Measurements from ENCODE around the gene ENAH.

DNA sequence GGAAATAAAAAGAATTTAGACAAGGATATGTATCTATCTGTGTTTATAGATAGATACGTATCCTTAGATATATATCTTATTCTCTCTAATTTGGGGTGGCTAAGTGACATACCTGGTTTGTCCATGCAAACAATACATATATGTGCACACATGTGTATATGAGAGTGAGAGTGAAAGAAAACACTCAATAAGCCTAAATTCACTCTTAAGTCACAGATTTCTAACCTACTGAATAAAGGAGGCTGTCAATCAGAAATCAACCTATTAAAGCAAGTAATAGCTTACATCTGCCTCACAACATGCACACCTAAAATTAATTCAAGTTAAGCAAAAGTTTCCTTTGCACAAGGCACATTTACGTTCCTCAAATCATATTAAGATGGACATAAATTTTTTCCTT, 118.2 kb downstream of the ENAH start:
- TF ChIP-seq, protein P1, sequence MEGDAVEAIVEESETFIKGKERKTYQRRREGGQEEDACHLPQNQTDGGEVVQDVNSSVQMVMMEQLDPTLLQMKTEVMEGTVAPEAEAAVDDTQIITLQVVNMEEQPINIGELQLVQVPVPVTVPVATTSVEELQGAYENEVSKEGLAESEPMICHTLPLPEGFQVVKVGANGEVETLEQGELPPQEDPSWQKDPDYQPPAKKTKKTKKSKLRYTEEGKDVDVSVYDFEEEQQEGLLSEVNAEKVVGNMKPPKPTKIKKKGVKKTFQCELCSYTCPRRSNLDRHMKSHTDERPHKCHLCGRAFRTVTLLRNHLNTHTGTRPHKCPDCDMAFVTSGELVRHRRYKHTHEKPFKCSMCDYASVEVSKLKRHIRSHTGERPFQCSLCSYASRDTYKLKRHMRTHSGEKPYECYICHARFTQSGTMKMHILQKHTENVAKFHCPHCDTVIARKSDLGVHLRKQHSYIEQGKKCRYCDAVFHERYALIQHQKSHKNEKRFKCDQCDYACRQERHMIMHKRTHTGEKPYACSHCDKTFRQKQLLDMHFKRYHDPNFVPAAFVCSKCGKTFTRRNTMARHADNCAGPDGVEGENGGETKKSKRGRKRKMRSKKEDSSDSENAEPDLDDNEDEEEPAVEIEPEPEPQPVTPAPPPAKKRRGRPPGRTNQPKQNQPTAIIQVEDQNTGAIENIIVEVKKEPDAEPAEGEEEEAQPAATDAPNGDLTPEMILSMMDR (conservative IDR thresholded peaks at IDR 0.05 in 1 of 2, IDR thresholded peaks at IDR 0.05 in 1 of 2; ENCODE audit: low read depth in 1 of 2, low read length in 2 of 2) = no peak
- TF ChIP-seq EZH2 (IDR thresholded peaks at IDR 0.05; ENCODE audit: low read length, missing control alignments) = no peak

All from fibroblast of lung (primary cell).